Amniotic epithelial cell (primary cell): Measurements from ENCODE around the gene CPED1.
"Not testable (repeated sequence)": the region's sequence is repeated elsewhere in the genome, so short reads cannot be mapped to it uniquely, and the experiment has no call there.

Experiments used
- DNase-seq: peaks from one replicate; pipeline ENCODE4 v3.0.0-alpha.2; 2010; ENCODE audit warnings: low read depth

CPED1 gene

DNA sequence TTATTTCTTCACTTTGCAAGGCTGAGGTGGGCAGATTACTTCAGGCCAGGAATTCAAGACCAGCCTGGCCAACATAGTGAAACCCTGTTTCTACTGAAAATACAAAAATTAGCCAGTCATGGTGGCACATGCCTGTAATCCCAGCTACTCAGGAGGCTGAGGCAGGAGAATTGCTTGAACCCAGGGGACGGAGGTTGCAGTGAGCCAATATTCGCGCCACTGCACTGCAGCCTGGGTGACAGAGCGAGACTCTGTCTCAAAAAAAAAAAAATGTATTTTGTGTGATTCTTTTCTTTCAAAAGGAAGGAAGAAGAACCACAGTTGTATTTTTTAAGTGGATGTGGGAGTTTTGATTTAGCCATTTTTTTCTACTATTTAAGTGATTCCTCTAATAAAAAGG lies 195.4 kb downstream of the CPED1 start:
- not testable (repeated sequence) for DNase-seq

DNA sequence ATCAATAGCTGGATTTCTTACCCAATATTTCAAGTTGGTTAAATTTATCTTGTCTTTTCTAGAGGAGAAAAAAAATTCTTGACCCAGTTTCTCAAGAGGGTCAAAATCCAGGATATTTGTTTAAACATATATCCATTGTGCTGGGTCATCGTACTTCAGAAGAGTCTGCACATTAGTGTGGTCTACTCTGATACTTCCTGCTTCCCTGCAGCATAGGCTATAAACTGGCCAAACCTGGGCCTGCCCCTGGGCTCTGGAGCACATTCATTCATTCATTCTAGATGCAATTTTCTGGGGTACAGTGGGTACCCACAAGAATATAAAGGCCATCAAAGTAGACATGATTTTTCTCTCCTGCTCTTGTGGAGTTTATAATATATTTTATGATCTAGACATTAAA lies 198.2 kb downstream of the CPED1 start:
- no peak for DNase-seq

DNA sequence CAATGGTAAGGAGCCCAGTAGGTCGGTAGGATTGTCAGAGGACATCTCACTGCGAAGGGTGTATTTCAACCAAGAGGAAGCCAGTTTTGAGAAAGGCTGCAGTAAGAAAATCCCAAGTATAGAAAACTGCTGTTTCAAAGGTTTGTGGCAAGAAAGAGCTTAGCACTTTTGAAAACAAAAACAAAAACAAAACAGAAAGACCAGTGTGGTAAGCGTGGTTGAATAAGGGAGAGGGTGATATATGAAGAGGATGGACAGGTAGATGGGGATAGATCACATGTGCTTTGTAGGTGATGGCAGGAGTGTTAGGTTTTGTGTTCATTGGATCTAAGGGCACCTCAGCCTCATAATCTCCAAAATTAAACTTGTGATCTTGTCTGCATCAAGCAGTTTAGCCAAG lies 198.7 kb downstream of the CPED1 start:
- DNase-seq = no peak

DNA sequence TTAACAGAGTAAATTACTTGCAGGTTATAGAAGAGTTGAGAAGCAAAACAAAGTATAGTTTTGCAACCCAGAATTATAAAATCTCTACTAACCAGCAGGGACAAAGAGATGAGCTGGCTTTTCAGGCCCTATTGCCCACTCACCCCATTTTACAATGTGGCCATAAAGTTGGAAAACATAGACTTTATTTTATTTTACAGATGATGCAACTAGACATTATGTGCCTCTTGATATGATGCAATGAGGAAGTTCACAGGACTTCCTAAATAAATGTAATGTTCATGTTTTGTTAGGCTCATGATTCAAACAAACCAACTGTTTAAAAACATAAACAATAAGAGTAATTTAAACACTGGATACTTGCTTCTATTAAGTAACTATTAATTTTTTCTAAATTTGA lies 199.2 kb downstream of the CPED1 start:
- DNase-seq = peak; percentile 9

DNA sequence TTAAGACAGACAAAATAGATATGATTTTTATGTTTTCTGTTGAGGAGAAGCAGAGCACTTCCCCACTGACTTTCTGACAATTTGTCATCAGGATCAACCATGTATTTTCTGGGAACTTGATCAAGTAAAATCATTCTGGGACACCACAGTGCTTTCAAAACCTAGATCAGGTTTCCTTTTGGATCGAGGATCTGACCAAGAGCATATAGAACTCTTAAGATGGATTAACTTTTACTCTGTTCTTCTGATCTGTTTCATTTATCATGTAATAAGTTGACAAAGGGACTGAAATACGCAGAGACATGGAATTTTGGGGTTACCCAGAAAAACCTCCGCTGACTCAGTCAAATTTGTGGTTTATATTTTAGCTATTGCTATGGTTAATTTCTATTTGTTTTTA lies 204.3 kb downstream of the CPED1 start:
- DNase-seq = no peak

DNA sequence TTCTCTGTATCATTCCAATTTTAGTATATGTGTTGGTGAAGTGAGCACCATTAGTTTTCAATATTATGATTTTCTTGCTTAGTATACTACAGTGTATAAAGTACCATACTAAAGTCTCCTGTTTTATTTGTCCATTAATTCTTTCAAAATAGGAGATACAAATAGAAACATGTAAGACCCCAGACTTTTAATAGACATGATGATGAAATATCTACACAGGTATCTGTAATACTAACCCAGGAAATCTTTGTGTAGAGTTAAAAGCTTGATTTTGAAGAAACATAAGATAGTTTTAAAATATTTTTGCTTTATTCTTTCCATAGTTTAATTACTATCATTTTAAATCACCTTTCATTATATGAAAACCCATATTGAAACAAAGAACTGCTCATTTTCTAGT lies 206.5 kb downstream of the CPED1 start:
- DNase-seq = no peak

DNA sequence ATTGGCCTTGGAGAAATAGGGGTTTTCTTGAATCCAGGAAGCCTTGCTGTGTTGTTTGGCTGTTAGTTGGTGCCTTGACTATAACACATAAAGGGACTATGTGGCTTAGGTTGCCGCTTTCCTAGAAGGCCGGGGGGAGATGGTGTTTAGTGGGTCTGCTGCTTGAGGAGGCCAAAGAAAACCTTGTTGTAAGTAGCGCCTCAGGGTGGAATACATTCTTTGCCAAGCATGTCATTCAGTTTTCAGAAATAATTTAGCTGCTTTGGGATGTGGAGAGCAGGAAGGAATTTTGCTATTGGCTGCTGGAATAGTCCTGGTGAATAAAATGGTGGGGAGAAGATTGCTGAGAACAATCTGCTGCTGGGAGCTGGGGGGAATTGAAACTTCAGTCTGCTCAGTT lies 207.4 kb downstream of the CPED1 start:
- DNase-seq = peak; percentile 7

DNA sequence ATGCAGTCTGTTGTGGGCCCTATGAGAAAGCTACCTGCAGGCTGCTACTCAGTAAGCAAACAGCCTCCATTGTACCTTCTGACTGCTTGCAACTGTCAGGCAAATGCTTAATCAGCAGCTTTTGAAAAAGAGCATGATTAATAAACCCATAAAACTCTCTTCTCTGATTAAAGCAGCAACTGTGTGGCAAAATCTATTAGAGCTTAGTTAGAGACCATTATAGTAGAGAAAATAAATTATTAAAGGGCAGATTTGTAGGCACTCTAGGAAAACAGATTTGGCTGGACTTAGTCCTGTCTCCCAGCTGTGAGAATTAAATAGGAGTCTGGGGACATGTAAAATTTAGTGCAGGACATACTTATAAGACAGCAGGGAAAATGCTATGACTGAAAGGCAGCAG lies 207.8 kb downstream of the CPED1 start:
- DNase-seq = no peak

DNA sequence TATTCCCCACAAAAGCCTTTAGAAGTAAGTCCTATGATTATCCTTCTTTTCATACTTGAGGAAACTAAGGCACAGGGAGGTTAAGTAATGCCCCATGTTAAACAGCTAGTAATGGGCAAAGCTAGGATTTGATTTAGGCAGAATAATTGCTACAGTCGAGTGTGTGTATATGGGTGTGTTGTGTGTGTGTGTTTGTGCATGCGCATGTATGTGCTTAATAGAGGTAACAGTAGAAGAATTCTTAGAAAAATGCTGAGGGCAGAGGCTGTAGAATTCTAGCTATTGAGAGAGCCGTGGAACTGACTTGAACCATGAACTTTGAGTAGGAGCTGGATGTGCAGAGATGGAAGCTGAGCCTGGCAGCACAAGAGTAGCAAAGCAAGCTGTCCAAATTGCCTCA lies 208.9 kb downstream of the CPED1 start:
- no peak for DNase-seq

DNA sequence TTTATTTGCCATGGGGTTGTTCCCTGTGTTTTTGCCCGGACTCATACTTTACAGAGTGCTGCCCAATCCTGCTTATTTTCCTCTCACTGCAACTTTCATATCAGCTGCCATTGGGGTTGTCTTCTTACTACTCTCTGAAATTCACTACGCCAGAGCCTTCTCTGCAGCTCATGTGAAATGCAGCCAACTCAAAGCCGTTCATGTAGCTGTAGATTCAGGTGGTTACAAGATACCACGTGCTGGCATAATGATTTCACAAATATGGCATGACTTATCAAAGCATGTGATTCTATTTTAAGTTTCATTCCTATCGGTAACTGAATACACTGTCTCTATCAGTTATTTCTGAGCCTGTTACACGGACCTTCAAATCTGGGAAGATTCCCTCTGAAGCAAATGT lies 210.0 kb downstream of the CPED1 start:
- no peak for DNase-seq

DNA sequence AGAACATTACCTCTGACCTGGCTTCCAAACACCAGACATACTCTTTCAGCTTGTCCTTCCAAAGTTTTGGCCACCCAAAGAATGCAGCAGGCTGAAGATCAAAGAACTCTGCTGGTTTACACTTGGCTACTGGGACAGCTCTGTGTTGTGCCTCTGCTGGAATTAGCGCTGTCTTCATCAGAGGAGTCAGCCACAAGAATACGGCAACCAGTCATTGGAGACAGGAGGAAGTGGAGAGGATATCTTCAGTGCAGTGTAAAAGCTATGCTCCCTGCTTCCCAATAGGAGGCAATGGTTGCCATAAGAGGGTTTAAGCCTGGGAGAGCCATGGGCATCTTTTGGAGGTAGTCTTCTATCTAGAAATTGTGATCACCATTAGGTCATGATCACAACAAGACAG lies 213.6 kb downstream of the CPED1 start:
- no peak for DNase-seq

DNA sequence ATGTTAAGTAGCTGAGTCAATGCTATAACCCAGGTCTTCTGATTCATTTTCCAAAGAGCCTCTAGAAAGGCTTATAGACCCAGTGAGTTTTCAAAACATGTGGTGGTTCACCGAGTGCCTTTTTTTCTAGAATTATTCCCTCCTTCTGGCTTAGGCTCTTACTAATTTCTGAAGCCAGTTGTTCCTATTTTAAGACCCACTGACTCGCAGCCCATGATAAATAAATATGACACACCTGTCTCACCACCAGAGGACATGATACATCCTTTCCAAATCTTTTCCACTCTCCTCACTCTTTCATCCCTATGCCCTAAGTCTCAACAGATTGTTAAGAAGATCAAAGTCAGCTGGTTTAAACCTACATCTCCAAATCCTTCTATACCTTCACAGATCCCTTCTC lies 214.3 kb downstream of the CPED1 start:
- DNase-seq = no peak

DNA sequence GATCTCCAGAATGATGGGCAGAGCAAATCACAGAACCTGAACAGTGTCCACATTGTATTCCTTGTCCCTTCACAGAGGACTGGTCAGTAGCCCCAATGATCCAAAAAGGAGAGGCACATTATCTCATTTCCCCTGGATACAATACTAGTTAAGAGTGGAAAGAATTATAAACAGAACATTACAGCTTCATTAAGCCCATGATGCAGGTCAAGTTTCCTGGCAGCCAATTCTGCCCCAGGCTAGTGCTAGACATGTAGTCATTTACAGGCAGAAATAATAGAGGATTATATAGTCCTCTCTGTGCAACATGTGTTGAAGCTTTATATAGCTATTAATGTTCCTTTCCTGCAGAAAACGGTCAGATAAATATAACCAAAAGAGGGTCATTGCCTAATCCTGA lies 216.0 kb downstream of the CPED1 start:
- no peak for DNase-seq

DNA sequence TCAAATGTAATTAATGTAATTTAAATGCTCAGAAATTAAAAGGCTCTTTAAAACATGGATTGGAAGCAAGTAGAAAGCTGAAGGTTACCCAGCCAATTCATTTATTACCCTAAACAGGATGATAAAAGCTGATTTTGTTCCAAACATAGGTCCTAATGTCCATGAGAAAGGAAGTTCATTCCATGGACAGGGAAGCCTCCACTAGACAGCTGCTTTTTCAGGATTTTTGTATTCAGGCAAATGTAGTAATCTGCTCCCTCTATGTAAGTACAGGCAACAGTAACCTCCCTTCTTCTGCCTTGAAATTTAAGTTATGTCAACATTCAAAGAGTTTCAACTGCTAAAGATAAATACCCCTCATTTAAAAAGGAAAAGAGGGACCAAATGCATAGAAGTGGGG lies 217.3 kb downstream of the CPED1 start:
- no peak for DNase-seq

DNA sequence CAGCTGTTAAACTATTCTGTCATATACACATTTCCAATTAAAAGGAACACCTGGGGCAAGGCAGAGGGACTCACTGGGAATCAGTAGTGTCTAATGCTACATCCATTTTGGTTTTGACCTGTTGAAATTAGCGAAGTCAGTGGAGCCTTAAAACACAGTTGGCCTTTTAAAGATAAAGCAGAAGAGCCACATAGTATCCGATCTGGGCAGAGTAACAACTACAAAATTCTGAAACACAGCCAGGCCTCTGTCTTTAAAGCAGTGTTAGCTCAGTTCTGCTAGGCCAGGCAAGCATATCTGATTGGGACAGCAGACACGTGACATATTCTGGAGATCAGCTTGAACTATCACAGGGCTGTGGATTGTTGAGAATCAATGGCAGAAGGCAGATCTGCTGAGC lies 222.7 kb downstream of the CPED1 start:
- no peak for DNase-seq

DNA sequence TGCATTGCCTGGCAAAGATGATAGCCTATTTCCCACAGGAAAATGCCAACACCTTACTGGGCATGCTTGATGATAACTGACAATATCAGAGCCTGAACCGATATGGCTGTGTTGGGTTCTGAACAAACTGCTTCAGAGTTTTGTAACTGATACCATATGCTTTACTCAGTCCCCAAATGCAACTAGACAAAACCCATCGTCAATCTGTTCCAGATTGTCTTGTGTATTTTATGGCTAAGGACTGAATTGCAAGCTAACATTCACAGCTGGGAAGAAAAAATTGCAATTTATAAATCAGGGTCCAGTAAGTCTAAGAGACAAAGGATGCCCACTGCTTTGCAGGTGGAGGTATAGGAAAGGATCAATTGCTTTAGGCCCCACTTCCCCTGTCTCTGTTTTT lies 223.5 kb downstream of the CPED1 start:
- no peak for DNase-seq

DNA sequence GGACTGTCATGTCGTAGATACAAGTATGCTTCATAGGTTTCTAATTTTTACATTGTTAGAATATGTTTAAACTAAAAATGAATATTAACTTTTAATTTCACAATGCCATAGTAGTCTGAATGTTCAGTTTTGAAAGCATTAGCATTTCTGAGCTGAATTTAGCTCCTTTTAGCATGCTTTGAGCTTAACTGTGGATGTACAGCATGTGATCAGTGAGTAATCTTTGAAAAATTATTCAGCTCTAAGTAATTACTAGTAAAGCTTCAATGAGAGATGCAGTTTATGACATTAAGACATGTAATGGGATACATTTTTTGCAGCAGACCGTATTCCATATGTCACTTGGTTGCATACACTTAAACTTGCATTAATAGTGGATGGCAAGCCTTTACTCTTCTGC lies 226.1 kb downstream of the CPED1 start:
- no peak for DNase-seq

DNA sequence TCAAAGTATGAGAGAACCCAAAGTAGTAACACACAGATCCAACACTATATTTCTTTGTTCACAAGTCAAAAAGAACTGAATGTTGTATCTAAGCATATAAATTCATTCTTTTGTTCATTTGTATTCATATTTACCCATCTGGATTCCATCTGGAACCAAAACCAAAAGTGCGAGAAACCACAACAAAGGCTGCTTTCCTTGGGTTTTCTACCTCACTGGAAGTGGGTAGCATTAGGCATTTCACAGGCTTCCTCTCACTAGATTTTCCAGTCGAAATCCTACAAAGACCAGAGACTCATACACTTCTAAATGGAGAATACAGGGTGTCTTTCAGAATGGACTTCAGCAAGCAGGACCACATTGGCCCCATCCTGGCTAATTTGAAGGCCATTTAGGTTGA lies 230.5 kb downstream of the CPED1 start:
- DNase-seq = no peak

DNA sequence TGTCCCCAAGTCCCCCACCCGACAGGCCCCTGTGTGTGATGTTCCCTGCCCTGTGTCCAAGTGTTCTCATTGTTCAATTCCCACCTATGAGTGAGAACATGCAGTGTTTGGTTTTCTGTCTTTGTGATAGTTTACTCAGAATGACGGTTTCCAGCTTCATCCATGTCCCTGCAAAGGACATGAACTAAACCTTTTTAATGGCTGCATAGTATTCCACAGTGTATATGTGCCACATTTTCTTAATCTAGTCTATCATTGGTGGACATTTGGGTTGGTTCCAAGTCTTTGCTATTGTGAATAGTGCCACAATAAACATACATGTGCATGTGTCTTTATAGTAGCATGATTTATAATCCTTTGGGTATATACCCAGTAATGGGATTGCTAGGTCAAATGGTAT lies 232.6 kb downstream of the CPED1 start:
- DNase-seq = not testable (repeated sequence)

DNA sequence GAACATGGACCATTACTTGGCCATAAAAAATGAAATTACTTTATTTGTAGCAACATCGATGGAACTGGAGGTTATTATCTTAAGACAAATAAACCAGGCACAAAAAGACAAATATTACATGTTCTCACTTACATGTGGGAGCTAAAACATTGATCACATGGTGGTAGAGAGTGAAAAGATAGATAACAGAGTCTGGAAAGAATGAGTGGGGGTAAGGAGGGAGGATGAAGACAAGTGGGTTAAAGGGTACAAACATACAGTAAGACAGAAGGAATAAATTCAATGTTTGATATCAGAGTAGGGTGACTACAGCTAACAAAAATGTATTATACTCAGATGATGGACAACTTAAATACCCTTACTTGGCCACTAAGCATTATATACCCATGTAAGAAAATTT lies 240.3 kb downstream of the CPED1 start:
- peak; percentile 64 for DNase-seq

DNA sequence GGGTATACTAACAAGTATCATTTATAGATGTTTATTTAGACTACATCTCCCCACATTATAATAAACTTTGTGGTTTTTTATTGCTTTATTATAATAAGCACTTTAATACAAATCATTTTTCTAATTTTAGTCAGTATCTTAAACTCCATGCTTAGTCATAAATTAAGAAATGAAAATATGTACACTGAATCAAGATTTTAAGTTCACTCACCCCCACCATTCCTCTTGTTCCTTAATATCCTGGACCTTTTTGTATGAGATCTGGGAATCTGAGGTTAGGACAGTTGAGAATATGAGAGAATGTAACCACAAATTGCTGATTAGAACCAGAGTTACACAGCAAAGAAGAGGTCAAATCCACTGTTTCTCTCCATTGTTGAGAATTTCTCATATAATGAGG lies 246.7 kb downstream of the CPED1 start:
- DNase-seq = peak; percentile 45

DNA sequence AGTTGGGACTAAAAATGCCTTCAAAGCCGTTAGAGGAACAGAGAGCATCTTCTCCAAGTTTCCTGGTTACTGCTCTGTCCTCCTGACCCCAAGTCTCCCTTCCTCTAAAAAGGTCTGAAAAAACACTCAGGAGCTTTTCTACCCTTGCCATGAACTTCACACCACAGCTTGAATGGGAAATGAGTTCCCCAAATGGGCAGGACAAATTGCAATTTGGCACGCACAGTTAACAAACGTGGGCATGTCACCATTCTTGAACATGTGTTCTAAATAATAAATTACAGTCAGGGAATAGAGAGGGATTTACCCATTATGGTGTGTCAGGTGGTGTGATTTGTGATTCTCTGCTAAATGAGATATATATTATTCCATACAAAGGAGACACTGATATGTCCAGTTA lies 249.1 kb downstream of the CPED1 start:
- no peak for DNase-seq

DNA sequence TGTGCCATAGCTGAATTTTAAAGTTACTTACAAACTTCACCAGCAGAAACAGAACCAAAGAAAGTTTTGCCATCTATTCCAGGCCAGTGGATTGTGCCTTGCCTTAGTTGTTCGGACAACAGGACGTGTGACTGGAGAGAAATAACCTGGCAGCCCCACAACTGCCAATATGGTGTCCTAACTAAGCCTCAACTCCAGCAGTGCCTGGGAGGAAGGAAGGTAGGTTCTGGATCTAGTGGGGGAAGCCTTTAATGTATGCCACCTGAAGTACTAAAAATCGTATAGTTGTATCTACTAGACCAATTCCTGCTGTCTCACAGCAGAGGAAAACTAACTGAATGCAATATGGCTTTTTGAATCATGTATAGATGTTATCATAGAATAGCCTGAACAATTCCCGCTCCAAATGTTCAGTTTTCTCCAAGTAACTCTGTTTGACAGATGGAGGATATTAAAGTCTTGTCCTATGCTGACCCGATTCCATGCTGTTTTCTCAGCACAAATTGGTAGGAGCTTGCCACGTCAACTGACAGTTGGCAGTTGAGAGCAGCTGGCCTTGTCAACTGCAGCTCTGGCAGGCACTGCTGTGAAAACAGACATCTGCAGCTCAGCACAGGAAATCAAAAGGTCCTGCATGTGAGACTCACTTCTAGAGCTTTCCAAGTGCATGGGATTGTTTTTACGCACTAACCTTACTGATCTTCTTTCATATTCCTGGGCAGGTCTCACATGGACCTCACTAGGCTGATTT lies 255.8 kb downstream of the CPED1 start:
- no peak for DNase-seq

DNA sequence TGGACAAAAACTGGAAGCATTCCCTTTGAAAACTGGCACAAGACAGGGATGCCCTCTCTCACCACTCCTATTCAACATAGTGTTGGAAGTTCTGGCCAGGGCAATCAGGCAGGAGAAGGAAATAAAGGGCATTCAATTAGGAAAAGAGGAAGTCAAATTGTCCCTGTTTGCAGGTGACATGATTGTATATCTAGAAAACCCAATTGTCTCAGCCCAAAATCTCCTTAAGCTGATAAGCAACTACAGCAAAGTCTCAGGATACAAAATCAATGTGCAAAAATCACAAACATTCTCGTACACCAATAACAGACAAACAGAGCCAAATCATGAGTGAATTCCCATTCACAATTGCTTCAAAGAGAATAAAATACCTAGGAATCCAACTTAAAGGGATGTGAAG lies 262.9 kb downstream of the CPED1 start:
- not testable (repeated sequence) for DNase-seq
